K562 (cell line): Measurements from ENCODE around the gene MEF2B. TPM values are rescaled to one million over a fixed set of nuclear protein-coding genes. Genes with fewer than 3 reads are reported as not detected.

Source experiments
- ATAC-seq: fragments of 200-7000 bp; cut with Tn5 transposase; 3 replicates; pipeline ENCODE4 v1.9.1; 2020; ENCODE audit warnings: moderate library complexity
- BruUV-seq: library from RNA; stranded (reverse); fragments of 400-500 nt; replicated peaks from 2 replicates; lab custom pipeline; 2021; lab: Mats Ljungman, UMichigan
- CTCF ChIA-PET: fragments of 300-600 bp; formaldehyde crosslinking; extraction: SDS; loops from one replicate; lab custom pipeline; 2021; ENCODE audit warnings: low intra/inter-chr PET ratio; lab: Yijun Ruan, JAX
- POLR2A ChIA-PET: fragments of 300-600, 350-650 bp; sonication (Branson Sonifier 250); formaldehyde crosslinking; extraction: SDS; loops from one replicate; lab custom pipeline; 2021; ENCODE audit warnings: antibody characterized with exemption, inconsistent platforms; lab: Yijun Ruan, JAX
- DNase-seq, 4 experiments: peaks; one replicate each; pipeline versions ENCODE4 v3.0.0 to v3.0.0-alpha.2; 2011 to 2018; ENCODE audit warnings: low spot score in 3 of 4, mixed read lengths in 3 of 4; ENCODE audit errors: extremely low read depth in 1 of 4
- FAIRE-seq: peaks from 2 replicates; lab custom pipeline; 2011; peaks lifted over from hg19 to GRCh38; lab: Jason Lieb, UNC
- H2AFZ ChIP-seq: 2 replicates; pipeline ENCODE4 v1.6.0; 2011; ENCODE audit warnings: low read depth, low read length, control low read depth, inconsistent platforms
- H3K27ac ChIP-seq: fragments of 200-600 bp; 3 replicates; pipeline ENCODE4 v1.8.0; 2011; ENCODE audit warnings: low read depth, mild to moderate bottlenecking, control low read depth, inconsistent platforms, low read length, moderate library complexity, mixed read lengths; ENCODE audit errors: extremely low read depth
- H3K27me3 ChIP-seq, 2 experiments: fragments of 300-600 bp in 1 of 2; 2 replicates in 1 of 2; 3 replicates in 1 of 2; pipeline versions ENCODE4 v1.6.0 to v1.8.0; 2011; ENCODE audit warnings: inconsistent platforms in 2 of 2, low read length in 2 of 2, mild to moderate bottlenecking in 1 of 2, mixed read lengths in 1 of 2, moderate library complexity in 1 of 2; ENCODE audit not compliant: control insufficient read depth in 2 of 2, insufficient read depth in 2 of 2
- H3K36me3 ChIP-seq: fragments of 300-600 bp; 3 replicates; pipeline ENCODE4 v1.8.0; 2011; ENCODE audit warnings: mild to moderate bottlenecking, low read length, inconsistent platforms; ENCODE audit not compliant: control insufficient read depth, insufficient read depth
- H3K4me1 ChIP-seq, 2 experiments: fragments of 200-600 bp in 1 of 2; replicated peaks in 1 of 2; 2 replicates in 1 of 2; 3 replicates in 1 of 2; pipeline versions ENCODE4 v1.5.1 to v1.8.0; 2011; ENCODE audit warnings: inconsistent platforms in 2 of 2, low read length in 2 of 2, mild to moderate bottlenecking in 1 of 2, mixed read lengths in 1 of 2, moderate library complexity in 1 of 2; ENCODE audit not compliant: control insufficient read depth in 2 of 2, insufficient read depth in 2 of 2
- H3K4me2 ChIP-seq: 2 replicates; pipeline ENCODE4 v1.6.1; 2011; ENCODE audit warnings: low read length, control low read depth, inconsistent platforms, mixed read lengths; ENCODE audit not compliant: insufficient read depth
- H3K4me3 ChIP-seq: fragments of 200-600 bp; sonication (generic), shearing (Covaris generic); 2 replicates; pipeline ENCODE4 v1.5.1; 2016; ENCODE audit warnings: control low read depth, inconsistent platforms
- H3K79me2 ChIP-seq: fragments of 200-600 bp; 3 replicates; pipeline ENCODE4 v1.8.0; 2011; ENCODE audit warnings: low read length, inconsistent platforms; ENCODE audit not compliant: control insufficient read depth, insufficient read depth
- H3K9ac ChIP-seq, 2 experiments: 2 replicates each; pipeline versions ENCODE4 v1.6.0 to v1.6.1; 2011; ENCODE audit warnings: low read depth in 2 of 2, low read length in 2 of 2, control low read depth in 1 of 2, inconsistent platforms in 1 of 2, mild to moderate bottlenecking in 1 of 2, mixed read lengths in 1 of 2; ENCODE audit not compliant: insufficient read depth in 1 of 2
- H3K9me1 ChIP-seq: one replicate; pipeline ENCODE4 v1.6.0; 2011; ENCODE audit warnings: inconsistent platforms, mild to moderate bottlenecking, low read length, moderate library complexity; ENCODE audit not compliant: control insufficient read depth, insufficient read depth
- H3K9me3 ChIP-seq: replicated peaks from 2 replicates; pipeline ENCODE4 v1.5.1; 2011; ENCODE audit warnings: low read depth, low read length, inconsistent platforms; ENCODE audit not compliant: control insufficient read depth, insufficient read depth
- H4K20me1 ChIP-seq: replicated peaks from 2 replicates; pipeline ENCODE4 v1.6.1; 2011; ENCODE audit warnings: low read length, inconsistent platforms, mixed read lengths; ENCODE audit not compliant: control insufficient read depth, insufficient read depth
- CTCF ChIP-seq, 3 experiments: IDR thresholded peaks in 2 of 3; conservative IDR thresholded peaks in 1 of 3; 2 replicates each; pipeline ENCODE4 v1.5.1; 2011 to 2012; ENCODE audit warnings: low read length in 3 of 3, mild to moderate bottlenecking in 3 of 3, control low read depth in 2 of 3, improper control_type of control experiment in 1 of 3, inconsistent platforms in 1 of 3, low read depth in 1 of 3, mixed read lengths in 1 of 3, moderate library complexity in 1 of 3; ENCODE audit not compliant: insufficient read depth in 2 of 3
- FOXJ2 ChIP-seq: fragments of 200-800 bp; sonication (Bioruptor generic); IDR thresholded peaks from 2 replicates; pipeline ENCODE4 v1.6.1; 2016; ENCODE audit warnings: missing genetic modification characterization, missing compliant biosample characterization
- WGBS: fragments of 100-300 bp; shearing (Covaris generic); methylation state at CpG from one replicate; pipeline ENCODE4 v1.1.6; 2016; ENCODE audit warnings: low coverage, mixed read lengths; ENCODE audit not compliant: insufficient coverage; ENCODE audit errors: missing lambda C conversion rate; 5-methylcytosine and 5-hydroxymethylcytosine counted together
- in situ Hi-C: fragments of 300-500 bp; cut with MboI; formaldehyde crosslinking; loops from 4 replicates; pipeline ENCODE4 v1.15.0; 2018; ENCODE audit warnings: inconsistent platforms, mixed read lengths
- intact Hi-C: fragments of 100-400 bp; cut with micrococcal nuclease; formaldehyde crosslinking; loops from 2 replicates; pipeline ENCODE4 v1.14.2; 2022
- polyA plus RNA-seq, 8 experiments: library from polyadenylated mRNA; depleted of rRNA in 4 of 8; stranded (reverse) in 5 of 8; unstranded in 3 of 8; fragments of >200 nt; fragmentation: Nextera tagmentation in 2 of 8; fragmentation: Illumina TruSeq in 1 of 8; extraction: Ambion mirVana in 2 of 8; extraction: Trizol in 1 of 8; gene quantifications; 2 replicates each; pipeline versions ENCODE4 v1.2.1 to v1.2.3, GENCODE V29; 2011 to 2014; ENCODE audit warnings: inconsistent platforms in 1 of 8, missing spikeins in 1 of 8
- total RNA-seq, 7 experiments: library from RNA; depleted of rRNA in 6 of 7; stranded (reverse); fragments of >200 nt in 6 of 7; fragmentation: Illumina TruSeq in 2 of 7; extraction: Trizol in 2 of 7; gene quantifications; 2 replicates each; pipeline versions ENCODE4 v1.2.1 to v1.2.3, GENCODE V29; 2011 to 2021; ENCODE audit warnings: low replicate concordance in 1 of 7

The MEF2B gene
- total and polyA plus RNA-seq, 9 of the 15 experiments (the other 6 are each of a cell fraction or from before 2014, with no cell fraction given) = 0.14 to 1.9 (median 0.71) TPM; not detected in 3

GRCh38 chr19:19204181-19204580 lies 34.1 kb upstream of the MEF2B start:
- Histone ChIP-seq H3K9me3 (no peaks in the 10 kb centered on the region), H3K36me3 (peaks cover 25% of the 10 kb centered on the region; the same call in 2 of the 3 replicates), H2AFZ (no peak overlapping the region), H3K4me1 (peaks cover 12 to 30% of the 10 kb centered on the region in 2 experiments; a peak in 4 of 5 replicates), H3K27me3 (no peaks in the 10 kb centered on the region), H3K9ac (no peak overlapping the region), H4K20me1 (no peaks in the 10 kb centered on the region), H3K27ac (no peak overlapping the region), H3K4me3 (no peak overlapping the region), H3K79me2 (peaks cover 20% of the 10 kb centered on the region), H3K4me2 (no peak overlapping the region), H3K9me1 (no peaks in the 10 kb centered on the region)
- TF ChIP-seq CTCF (IDR thresholded peaks at IDR 0.05 in 2 of 3, conservative IDR thresholded peaks at IDR 0.05 in 1 of 3; ENCODE audit: insufficient read depth in 2 of 3, low read depth in 1 of 3, low read length in 3 of 3) = peak in 2 of 3 experiments; percentile 7 to 10; a peak in 2 of 6 replicates
- no peak for TF ChIP-seq FOXJ2 (tag)
- WGBS = 75% methylated on average over 12 of the region's 13 CpGs
- in situ Hi-C loops = no loop called here
- FAIRE-seq (no peak), DNase-seq (no peak), ATAC-seq (no peak)
- no TSS peak for BruUV-seq
- ChIA-PET POLR2A (interaction anchor here (0.7 to 1.0 kb wide), 2 partner anchors 16 to 71 kb away, joined by 3 read pairs; no protein-coding TSS in a partner anchor), CTCF (no interaction called here)
- intact Hi-C loops = no loop called here
